Daoy (cell line): ENCODE data around the gene SLC11A1. TPM values are rescaled to one million over a fixed set of nuclear protein-coding genes. Genes with fewer than 3 reads are reported as not detected.

ENCODE experiments used
- DNase-seq: peaks from one replicate; pipeline ENCODE4 v3.0.0-alpha.2; 2015; ENCODE audit warnings: low read depth
- total RNA-seq: library from RNA; depleted of rRNA; stranded (reverse); fragments of >200 nt; shearing (Covaris generic); gene quantifications from 2 replicates; pipeline ENCODE4 v1.2.3, GENCODE V29; 2014

Gene SLC11A1
- total RNA-seq, 1 experiment from 2014 or later, result not detected

GRCh38 chr2:218405086-218405745, 23.1 kb downstream of the SLC11A1 start:
- DNase-seq, result no peak

GRCh38 chr2:218405746-218406208, 23.7 kb downstream of the SLC11A1 start:
- no peak for DNase-seq

GRCh38 chr2:218406209-218406948, 24.3 kb downstream of the SLC11A1 start:
- DNase-seq, result peak; percentile 96

- DNase-seq, result peak; percentile 42
These were observed 25.0 kb downstream of the SLC11A1 start for GRCh38 chr2:218406949-218407618.

GRCh38 chr2:218407717-218408116, 25.6 kb downstream of the SLC11A1 start:
- no peak for DNase-seq

GRCh38 chr2:218418321-218418716, 36.2 kb downstream of the SLC11A1 start:
- no peak for DNase-seq

GRCh38 chr2:218418717-218419458, 36.8 kb downstream of the SLC11A1 start, which contains the start of gene VIL1:
VIL1 (plus strand) TSS chr2:218419123; CDS start chr2:218423779, 4,656 bp downstream.
- no peak for DNase-seq

- no peak for DNase-seq
These were observed 37.6 kb downstream of the SLC11A1 start for GRCh38 chr2:218419630-218420216.

- no peak for DNase-seq
These were observed 39.0 kb downstream of the SLC11A1 start for GRCh38 chr2:218421027-218421426.

GRCh38 chr2:218422403-218423086, 40.5 kb downstream of the SLC11A1 start:
- DNase-seq, result no peak

GRCh38 chr2:218423584-218423983, 41.5 kb downstream of the SLC11A1 start:
- no peak for DNase-seq

GRCh38 chr2:218425531-218425930, 43.5 kb downstream of the SLC11A1 start:
- DNase-seq, result no peak

- no peak for DNase-seq
These were observed 45.7 kb downstream of the SLC11A1 start for GRCh38 chr2:218427741-218428140.

GRCh38 chr2:218428846-218429558, 46.9 kb downstream of the SLC11A1 start:
- DNase-seq, result no peak

GRCh38 chr2:218429911-218430692, 48.0 kb downstream of the SLC11A1 start:
- peak; percentile 16 for DNase-seq

- DNase-seq, result no peak
These were observed 48.6 kb downstream of the SLC11A1 start for GRCh38 chr2:218430721-218431120.

- no peak for DNase-seq
These were observed 49.8 kb downstream of the SLC11A1 start for GRCh38 chr2:218431878-218432277.

GRCh38 chr2:218432676-218433365, 50.7 kb downstream of the SLC11A1 start:
- DNase-seq, result no peak

- DNase-seq, result no peak
These were observed 52.4 kb downstream of the SLC11A1 start for GRCh38 chr2:218434456-218434855.
